Keratinocyte (primary cell): Measurements from ENCODE around the gene IRAK3. TPM values are rescaled to one million over a fixed set of nuclear protein-coding genes. Genes with fewer than 3 reads are reported as not detected.
A peak's percentile ranks its signal among the peaks of the same experiment; 100 is the strongest.

Experiments used
- DNase-seq: peaks from one replicate; pipeline ENCODE4 v3.0.0-alpha.2; 2011; ENCODE audit warnings: low read depth, missing footprints, low spot score
- FAIRE-seq: peaks from 2 replicates; lab custom pipeline; 2011; peaks lifted over from hg19 to GRCh38; lab: Jason Lieb, UNC
- H2AFZ ChIP-seq: 2 replicates; pipeline ENCODE4 v1.6.0; 2012; ENCODE audit warnings: low read length, control low read depth, inconsistent platforms; ENCODE audit not compliant: control insufficient read depth
- H3K27ac ChIP-seq: 2 replicates; pipeline ENCODE4 v1.5.1; 2011; ENCODE audit warnings: low read length; ENCODE audit not compliant: control insufficient read depth, insufficient read depth
- H3K27me3 ChIP-seq: 3 replicates; pipeline ENCODE4 v1.6.0; 2011; ENCODE audit warnings: low read length; ENCODE audit not compliant: control insufficient read depth, insufficient read depth; ENCODE audit errors: extremely low read depth
- H3K36me3 ChIP-seq, 2 experiments: 2 replicates in 1 of 2; 3 replicates in 1 of 2; pipeline ENCODE4 v1.5.1; 2011; ENCODE audit warnings: low read length in 2 of 2, mild to moderate bottlenecking in 1 of 2; ENCODE audit not compliant: control insufficient read depth in 2 of 2, insufficient read depth in 2 of 2; ENCODE audit errors: extremely low read depth in 1 of 2
- H3K4me1 ChIP-seq: 3 replicates; pipeline ENCODE4 v1.5.1; 2011; ENCODE audit warnings: low read length; ENCODE audit not compliant: control insufficient read depth, insufficient read depth; ENCODE audit errors: extremely low read depth
- H3K4me2 ChIP-seq: 3 replicates; pipeline ENCODE4 v1.6.0; 2011; ENCODE audit warnings: low read depth, low read length; ENCODE audit not compliant: control insufficient read depth, insufficient read depth; ENCODE audit errors: extremely low read depth
- H3K4me3 ChIP-seq, 3 experiments: fragments of 200-600 bp in 1 of 3; sonication (generic) in 1 of 3; 2 replicates in 2 of 3; 3 replicates in 1 of 3; pipeline ENCODE4 v1.5.1; 2011 to 2016; ENCODE audit warnings: low read length in 3 of 3, mild to moderate bottlenecking in 3 of 3, control low read depth in 2 of 3, inconsistent platforms in 1 of 3, low read depth in 1 of 3, mixed read lengths in 1 of 3, mixed run types in 1 of 3, moderate library complexity in 1 of 3; ENCODE audit not compliant: control insufficient read depth in 2 of 3, insufficient read depth in 2 of 3; ENCODE audit errors: extremely low read depth in 1 of 3
- H3K79me2 ChIP-seq: 2 replicates; pipeline ENCODE4 v1.6.0; 2012; ENCODE audit warnings: low read length; ENCODE audit not compliant: control insufficient read depth, insufficient read depth
- H3K9ac ChIP-seq: 3 replicates; pipeline ENCODE4 v1.6.0; 2011; ENCODE audit warnings: low read length; ENCODE audit not compliant: control insufficient read depth, insufficient read depth; ENCODE audit errors: extremely low read depth
- H3K9me1 ChIP-seq: 3 replicates; pipeline ENCODE4 v1.6.0; 2011; ENCODE audit warnings: low read length; ENCODE audit not compliant: control insufficient read depth, insufficient read depth; ENCODE audit errors: extremely low read depth
- H3K9me3 ChIP-seq: 2 replicates; pipeline ENCODE4 v1.5.1; 2012; ENCODE audit warnings: low read depth, low read length; ENCODE audit not compliant: control insufficient read depth
- H4K20me1 ChIP-seq: 3 replicates; pipeline ENCODE4 v1.6.0; 2011; ENCODE audit warnings: low read length; ENCODE audit not compliant: control insufficient read depth, insufficient read depth; ENCODE audit errors: extremely low read depth
- EZH2 ChIP-seq: IDR thresholded peaks from one replicate; pipeline ENCODE4 v1.6.1; 2012; ENCODE audit warnings: inconsistent platforms, mild to moderate bottlenecking, low read length, moderate library complexity
- dilution Hi-C: fragments of 300-500 bp; cut with MboI; formaldehyde crosslinking; loops from one replicate; pipeline ENCODE4 v1.7.0; 2020; ENCODE audit warnings: low sequenced_read_pairs; ENCODE audit not compliant: extremely low pct_ligation_motif_present
- polyA plus RNA-seq, 5 experiments: library from polyadenylated mRNA; depleted of rRNA in 3 of 5; stranded (reverse) in 3 of 5; stranded (forward) in 1 of 5; unstranded in 1 of 5; fragments of >200 nt; gene quantifications; 1 replicate in 1 of 5; 2 replicates in 3 of 5; 3 replicates in 1 of 5; pipeline versions ENCODE4 v1.2.1 to v1.2.3, GENCODE V29; 2011 to 2012; ENCODE audit warnings: missing spikeins in 2 of 5, low read depth in 1 of 5, low replicate concordance in 1 of 5
- TF ChIP-seq, protein P1 (sequence below), 3 experiments: IDR thresholded peaks in 1 of 3; conservative IDR thresholded peaks in 1 of 3; optimal IDR thresholded peaks in 1 of 3; 2 replicates in 2 of 3; 3 replicates in 1 of 3; pipeline versions ENCODE3 to v1.5.1; 2011; ENCODE audit warnings: low read length in 3 of 3, mild to moderate bottlenecking in 3 of 3, moderate library complexity in 2 of 3, control low read depth in 1 of 3, inconsistent platforms in 1 of 3; ENCODE audit not compliant: insufficient read depth in 2 of 3; ENCODE audit errors: extremely low read depth in 1 of 3

The IRAK3 gene
- polyA plus RNA-seq, 1 donor (not counting 4 experiments of a cell fraction or from before 2014, with no cell fraction given), result 0.07 TPM

GRCh38 chr12:66196806-66197205, 7.8 kb downstream of the IRAK3 start:
- no peaks in the 10 kb centered on the region for H3K9me1 ChIP-seq
- FAIRE-seq, result no peak
- no peak for TF ChIP-seq EZH2
- TF ChIP-seq, protein P1, sequence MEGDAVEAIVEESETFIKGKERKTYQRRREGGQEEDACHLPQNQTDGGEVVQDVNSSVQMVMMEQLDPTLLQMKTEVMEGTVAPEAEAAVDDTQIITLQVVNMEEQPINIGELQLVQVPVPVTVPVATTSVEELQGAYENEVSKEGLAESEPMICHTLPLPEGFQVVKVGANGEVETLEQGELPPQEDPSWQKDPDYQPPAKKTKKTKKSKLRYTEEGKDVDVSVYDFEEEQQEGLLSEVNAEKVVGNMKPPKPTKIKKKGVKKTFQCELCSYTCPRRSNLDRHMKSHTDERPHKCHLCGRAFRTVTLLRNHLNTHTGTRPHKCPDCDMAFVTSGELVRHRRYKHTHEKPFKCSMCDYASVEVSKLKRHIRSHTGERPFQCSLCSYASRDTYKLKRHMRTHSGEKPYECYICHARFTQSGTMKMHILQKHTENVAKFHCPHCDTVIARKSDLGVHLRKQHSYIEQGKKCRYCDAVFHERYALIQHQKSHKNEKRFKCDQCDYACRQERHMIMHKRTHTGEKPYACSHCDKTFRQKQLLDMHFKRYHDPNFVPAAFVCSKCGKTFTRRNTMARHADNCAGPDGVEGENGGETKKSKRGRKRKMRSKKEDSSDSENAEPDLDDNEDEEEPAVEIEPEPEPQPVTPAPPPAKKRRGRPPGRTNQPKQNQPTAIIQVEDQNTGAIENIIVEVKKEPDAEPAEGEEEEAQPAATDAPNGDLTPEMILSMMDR (optimal IDR thresholded peaks at IDR 0.05 in 1 of 3, IDR thresholded peaks at IDR 0.05 in 1 of 3, conservative IDR thresholded peaks at IDR 0.05 in 1 of 3; ENCODE audit: extremely low read depth in 1 of 3, insufficient read depth in 2 of 3, low read length in 3 of 3), result no peak
- H3K27me3 ChIP-seq, result no peaks in the 10 kb centered on the region
- H3K9me3 ChIP-seq, result no peaks in the 10 kb centered on the region
- H4K20me1 ChIP-seq, result no peaks in the 10 kb centered on the region
- no peak overlapping the region for H2AFZ ChIP-seq
- DNase-seq, result no peak
- H3K36me3 ChIP-seq, result no peaks in the 10 kb centered on the region
- dilution Hi-C loops, result no loop called here
- H3K4me2 ChIP-seq, result no peak overlapping the region
- no peaks in the 10 kb centered on the region for H3K79me2 ChIP-seq
- no peak overlapping the region for H3K27ac ChIP-seq
- H3K4me3 ChIP-seq, result no peak overlapping the region
- no peaks in the 10 kb centered on the region for H3K4me1 ChIP-seq
- no peak overlapping the region for H3K9ac ChIP-seq

DNA sequence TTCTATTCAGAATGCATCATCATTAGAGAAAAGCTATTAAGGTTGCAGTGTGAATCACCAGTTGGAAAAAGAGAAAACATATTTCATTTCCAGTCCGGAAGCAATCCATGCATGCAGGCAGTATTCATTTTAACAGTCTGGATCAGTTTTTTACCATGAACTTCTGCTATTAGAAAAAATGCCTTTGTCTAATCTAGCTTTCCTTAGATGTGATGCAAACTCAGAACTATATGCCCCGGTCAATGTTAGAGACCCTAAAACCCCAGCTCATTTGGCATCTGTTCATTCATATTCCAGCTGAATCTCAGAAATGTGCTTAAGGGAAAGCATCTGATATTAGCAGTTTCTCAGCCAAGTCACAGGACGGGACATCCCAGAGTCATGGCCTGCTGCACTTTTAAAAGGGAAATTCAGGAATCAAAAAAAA, 8.5 kb downstream of the IRAK3 start:
- Histone ChIP-seq H2AFZ (no peak overlapping the region), H3K79me2 (no peaks in the 10 kb centered on the region), H3K36me3 (no peaks in the 10 kb centered on the region), H3K27me3 (no peaks in the 10 kb centered on the region), H3K9me1 (no peaks in the 10 kb centered on the region), H3K4me2 (no peak overlapping the region), H3K4me1 (no peaks in the 10 kb centered on the region), H3K9ac (no peak overlapping the region), H3K4me3 (no peak overlapping the region), H4K20me1 (no peaks in the 10 kb centered on the region), H3K27ac (no peak overlapping the region), H3K9me3 (no peaks in the 10 kb centered on the region)
- no peak for TF ChIP-seq EZH2
- TF ChIP-seq, protein P1 (optimal IDR thresholded peaks at IDR 0.05 in 1 of 3, IDR thresholded peaks at IDR 0.05 in 1 of 3, conservative IDR thresholded peaks at IDR 0.05 in 1 of 3; ENCODE audit: extremely low read depth in 1 of 3, insufficient read depth in 2 of 3, low read length in 3 of 3), result no peak
- no peak for DNase-seq
- peak; percentile 46 for FAIRE-seq
- dilution Hi-C loops, result no loop called here
